ENCODE data around the gene TAF4. TPM values are rescaled to one million over a fixed set of nuclear protein-coding genes. Genes with fewer than 3 reads are reported as not detected.

TAF4 gene
- total RNA-seq, 2 donors from 2014 or later, result 25.5 to 39.9 TPM

GRCh38 chr20:62040381-62040922 lies 25.2 kb downstream of the TAF4 start:
- H3K36me3 ChIP-seq (ENCODE audit: control insufficient read depth, insufficient read depth, low read length), result no peaks in the 10 kb centered on the region
- no peak overlapping the region for H3K4me3 Mint-ChIP-seq
- peaks cover 4% of the 10 kb centered on the region for H3K9me3 Mint-ChIP-seq
- no peak for TF ChIP-seq CTCF (conservative IDR thresholded peaks at IDR 0.05)
- 94 to 97% methylated on average over 22 to 25 of the region's 25 CpGs for WGBS, 2 experiments (ENCODE audit: insufficient coverage in 1 of 2, insufficient read length in 1 of 2)
- no peak overlapping the region for H3K4me3 ChIP-seq (ENCODE audit: low read length)
- H3K27me3 Mint-ChIP-seq (ENCODE audit: insufficient read depth), result no peaks in the 10 kb centered on the region
- peak overlapping the region; percentile 70 for H3K27ac Mint-ChIP-seq
- H3K36me3 Mint-ChIP-seq (ENCODE audit: low read depth), result peaks cover 3% of the 10 kb centered on the region
- no peaks in the 10 kb centered on the region for H3K9me3 ChIP-seq (ENCODE audit: control insufficient read depth, low read length)
- H3K27me3 ChIP-seq (ENCODE audit: control insufficient read depth, insufficient read depth, low read length, poor library complexity, severe bottlenecking), result no peaks in the 10 kb centered on the region
- no peak overlapping the region for H3K9ac ChIP-seq (ENCODE audit: extremely low read depth, low read length, poor library complexity, severe bottlenecking)
- no peaks in the 10 kb centered on the region for H3K4me1 ChIP-seq (ENCODE audit: control insufficient read depth, insufficient read depth, low read length)
- no peak overlapping the region for H3K27ac ChIP-seq (ENCODE audit: low read depth, low read length)
- no peak for DNase-seq
- H3K4me1 Mint-ChIP-seq, result peaks cover 34% of the 10 kb centered on the region

- Mint-ChIP-seq H3K27ac (no peak overlapping the region), H3K4me1 (peaks cover 29% of the 10 kb centered on the region), H3K36me3 (ENCODE audit: low read depth) (peaks cover 3% of the 10 kb centered on the region), H3K27me3 (ENCODE audit: insufficient read depth) (no peaks in the 10 kb centered on the region), H3K9me3 (peaks cover 4% of the 10 kb centered on the region), H3K4me3 (no peak overlapping the region)
- Histone ChIP-seq H3K27ac (ENCODE audit: low read depth, low read length) (no peak overlapping the region), H3K4me1 (ENCODE audit: control insufficient read depth, insufficient read depth, low read length) (no peaks in the 10 kb centered on the region), H3K4me3 (ENCODE audit: low read length) (no peak overlapping the region), H3K9ac (ENCODE audit: extremely low read depth, low read length, poor library complexity, severe bottlenecking) (no peak overlapping the region), H3K9me3 (ENCODE audit: control insufficient read depth, low read length) (no peaks in the 10 kb centered on the region), H3K36me3 (ENCODE audit: control insufficient read depth, insufficient read depth, low read length) (no peaks in the 10 kb centered on the region), H3K27me3 (ENCODE audit: control insufficient read depth, insufficient read depth, low read length, poor library complexity, severe bottlenecking) (no peaks in the 10 kb centered on the region)
- no peak for DNase-seq
- WGBS, 2 experiments (ENCODE audit: insufficient coverage in 1 of 2, insufficient read length in 1 of 2), result 87 to 96% methylated on average over 6 of the region's 6 CpGs
- no peak for TF ChIP-seq CTCF (conservative IDR thresholded peaks at IDR 0.05)
These were observed 25.9 kb downstream of the TAF4 start for GRCh38 chr20:62039738-62040137.

GRCh38 chr20:62032609-62033368 lies 32.9 kb downstream of the TAF4 start:
- H3K36me3 ChIP-seq (ENCODE audit: control insufficient read depth, insufficient read depth, low read length), result no peaks in the 10 kb centered on the region
- H3K27me3 ChIP-seq (ENCODE audit: control insufficient read depth, insufficient read depth, low read length, poor library complexity, severe bottlenecking), result no peaks in the 10 kb centered on the region
- H3K9me3 ChIP-seq (ENCODE audit: control insufficient read depth, low read length), result no peaks in the 10 kb centered on the region
- no peak for TF ChIP-seq CTCF (conservative IDR thresholded peaks at IDR 0.05)
- H3K4me1 ChIP-seq (ENCODE audit: control insufficient read depth, insufficient read depth, low read length), result no peaks in the 10 kb centered on the region
- H3K36me3 Mint-ChIP-seq (ENCODE audit: low read depth), result peaks cover 15% of the 10 kb centered on the region
- no peak overlapping the region for H3K27ac ChIP-seq (ENCODE audit: low read depth, low read length)
- H3K27me3 Mint-ChIP-seq (ENCODE audit: insufficient read depth), result no peaks in the 10 kb centered on the region
- H3K4me3 Mint-ChIP-seq, result no peak overlapping the region
- DNase-seq, result no peak
- peaks cover 32% of the 10 kb centered on the region for H3K4me1 Mint-ChIP-seq
- H3K4me3 ChIP-seq (ENCODE audit: low read length), result no peak overlapping the region
- H3K9ac ChIP-seq (ENCODE audit: extremely low read depth, low read length, poor library complexity, severe bottlenecking), result no peak overlapping the region
- H3K9me3 Mint-ChIP-seq, result peaks cover 4% of the 10 kb centered on the region
- H3K27ac Mint-ChIP-seq, result peak overlapping the region; percentile 31
- 86 to 91% methylated on average over 10 to 12 of the region's 13 CpGs for WGBS, 2 experiments (ENCODE audit: insufficient coverage in 1 of 2, insufficient read length in 1 of 2)

All from endodermal cell (in vitro differentiated cells).